IMR-90 (cell line): ENCODE measurements around the gene COX6B2. TPM values are rescaled to one million over a fixed set of nuclear protein-coding genes. Genes with fewer than 3 reads are reported as not detected.

ENCODE experiments used
- ATAC-seq: fragments of 200-7000 bp; cut with Tn5 transposase; 2 replicates; pipeline ENCODE4 v1.9.1; 2020; ENCODE audit warnings: low read depth, mild to moderate bottlenecking, moderate library complexity
- BruUV-seq: library from RNA; stranded (reverse); fragments of 400-500 nt; replicated peaks from 2 replicates; lab custom pipeline; 2021; lab: Mats Ljungman, UMichigan
- CTCF ChIA-PET: fragments of 300-600 bp; formaldehyde crosslinking; extraction: SDS; loops from one replicate; lab custom pipeline; 2021; ENCODE audit warnings: antibody characterized with exemption; lab: Yijun Ruan, JAX
- POLR2A ChIA-PET: fragments of 300-600 bp; sonication (Branson Sonifier 250); formaldehyde crosslinking; loops from one replicate; lab custom pipeline; 2022; ENCODE audit warnings: antibody characterized with exemption; ENCODE audit not compliant: unreplicated experiment; lab: Charles Lee
- DNase-seq: peaks from one replicate; pipeline ENCODE4 v3.0.0; 2013
- H2AFZ ChIP-seq: replicated peaks from 2 replicates; pipeline ENCODE3; 2013; ENCODE audit warnings: low read length, mild to moderate bottlenecking; ENCODE audit not compliant: poor library complexity
- H2AK5ac ChIP-seq: 2 replicates; pipeline ENCODE4 v1.6.1; 2013; ENCODE audit warnings: low read depth, low read length, inconsistent platforms
- H2AK9ac ChIP-seq: replicated peaks from 2 replicates; pipeline ENCODE3; 2013; ENCODE audit warnings: mild to moderate bottlenecking, low read depth, low read length, moderate library complexity; ENCODE audit not compliant: poor library complexity
- H2BK120ac ChIP-seq: 2 replicates; pipeline ENCODE4 v1.6.1; 2013; ENCODE audit warnings: low read depth, low read length, inconsistent platforms
- H2BK15ac ChIP-seq: 3 replicates; pipeline ENCODE4 v1.6.1; 2013; ENCODE audit warnings: low read depth, low read length, inconsistent platforms
- H2BK20ac ChIP-seq: 2 replicates; pipeline ENCODE4 v1.6.1; 2013; ENCODE audit warnings: low read depth, mild to moderate bottlenecking, inconsistent platforms, low read length, moderate library complexity
- H2BK5ac ChIP-seq: 2 replicates; pipeline ENCODE4 v1.6.1; 2013; ENCODE audit warnings: mild to moderate bottlenecking, low read depth, low read length, inconsistent platforms; ENCODE audit not compliant: poor library complexity, severe bottlenecking
- H3K14ac ChIP-seq: replicated peaks from 2 replicates; pipeline ENCODE4 v1.6.1; 2013; ENCODE audit warnings: low read depth, low read length, inconsistent platforms
- H3K18ac ChIP-seq: 2 replicates; pipeline ENCODE4 v1.6.1; 2013; ENCODE audit warnings: low read depth, low read length, control low read depth
- H3K23ac ChIP-seq: 2 replicates; pipeline ENCODE4 v1.6.1; 2013; ENCODE audit warnings: low read depth, low read length, inconsistent platforms
- H3K27ac ChIP-seq: 2 replicates; pipeline ENCODE4 v1.5.1; 2013; ENCODE audit warnings: mild to moderate bottlenecking, control low read depth, low read length; ENCODE audit not compliant: insufficient read depth
- H3K27me3 ChIP-seq: 2 replicates; pipeline ENCODE4 v1.6.1; 2013; ENCODE audit warnings: low read length; ENCODE audit not compliant: control insufficient read depth, insufficient read depth
- H3K36me3 ChIP-seq: 2 replicates; pipeline ENCODE4 v1.6.1; 2013; ENCODE audit warnings: low read length, mixed read lengths; ENCODE audit not compliant: control insufficient read depth, insufficient read depth
- H3K4ac ChIP-seq: 2 replicates; pipeline ENCODE4 v1.6.1; 2013; ENCODE audit warnings: low read depth, low read length, inconsistent platforms
- H3K4me1 ChIP-seq: 2 replicates; pipeline ENCODE4 v1.6.1; 2013; ENCODE audit warnings: low read length, mixed read lengths; ENCODE audit not compliant: control insufficient read depth, insufficient read depth
- H3K4me2 ChIP-seq: 2 replicates; pipeline ENCODE4 v1.6.1; 2013; ENCODE audit warnings: low read depth, mild to moderate bottlenecking, control low read depth, low read length, moderate library complexity
- H3K4me3 ChIP-seq: 2 replicates; pipeline ENCODE4 v1.5.1; 2013; ENCODE audit warnings: low read depth, mild to moderate bottlenecking, control low read depth, low read length, moderate library complexity; ENCODE audit not compliant: insufficient read depth
- H3K56ac ChIP-seq: 2 replicates; pipeline ENCODE4 v1.6.1; 2013; ENCODE audit warnings: low read length, inconsistent platforms; ENCODE audit not compliant: insufficient read depth; ENCODE audit errors: extremely low read depth
- H3K79me1 ChIP-seq, 2 experiments: 2 replicates each; pipeline ENCODE4 v1.6.1; 2013; ENCODE audit warnings: low read length in 2 of 2, inconsistent platforms in 1 of 2, low read depth in 1 of 2
- H3K9ac ChIP-seq: 2 replicates; pipeline ENCODE4 v1.6.1; 2013; ENCODE audit warnings: low read depth, low read length, control low read depth
- H3K9me1 ChIP-seq: 2 replicates; pipeline ENCODE4 v1.6.1; 2013; ENCODE audit warnings: low read length, inconsistent platforms; ENCODE audit not compliant: insufficient read depth
- H3K9me3 ChIP-seq: 2 replicates; pipeline ENCODE4 v1.6.1; 2013; ENCODE audit warnings: low read length; ENCODE audit not compliant: control insufficient read depth, insufficient read depth
- H4K20me1 ChIP-seq: 2 replicates; pipeline ENCODE4 v1.6.1; 2013; ENCODE audit warnings: low read length, inconsistent platforms; ENCODE audit not compliant: insufficient read depth
- H4K5ac ChIP-seq: 2 replicates; pipeline ENCODE4 v1.6.1; 2013; ENCODE audit warnings: mild to moderate bottlenecking, low read depth, low read length, control low read depth
- H4K8ac ChIP-seq, 2 experiments: 2 replicates each; pipeline ENCODE4 v1.6.1; 2013; ENCODE audit warnings: low read depth in 2 of 2, low read length in 2 of 2, control low read depth in 1 of 2, inconsistent platforms in 1 of 2
- H4K91ac ChIP-seq: 2 replicates; pipeline ENCODE4 v1.6.1; 2013; ENCODE audit warnings: low read depth, low read length, inconsistent platforms; ENCODE audit not compliant: insufficient read depth
- BHLHE40 ChIP-seq: fragments of 150-350 bp; IDR thresholded peaks from 2 replicates; pipeline ENCODE4 v1.6.1; 2016; ENCODE audit warnings: mild to moderate bottlenecking, low read depth, low read length
- CEBPB ChIP-seq: IDR thresholded peaks from 2 replicates; pipeline ENCODE4 v1.6.1; 2012; ENCODE audit warnings: low read depth, low read length, improper control_type of control experiment
- CHD1 ChIP-seq: IDR thresholded peaks from 2 replicates; pipeline ENCODE4 v1.6.1; 2012; ENCODE audit warnings: low read depth, low read length, improper control_type of control experiment
- ELK1 ChIP-seq: fragments of 150-350 bp; IDR thresholded peaks from 2 replicates; pipeline ENCODE4 v1.6.1; 2016; ENCODE audit warnings: low read depth, mild to moderate bottlenecking, low read length, moderate library complexity, borderline replicate concordance
- FOS ChIP-seq: fragments of 150-350 bp; IDR thresholded peaks from 2 replicates; pipeline ENCODE4 v1.6.1; 2016; ENCODE audit warnings: low read depth, low read length
- MAZ ChIP-seq: IDR thresholded peaks from 2 replicates; pipeline ENCODE4 v1.6.1; 2012; ENCODE audit warnings: low read depth, mild to moderate bottlenecking, low read length, improper control_type of control experiment, moderate library complexity, borderline replicate concordance
- MXI1 ChIP-seq: IDR thresholded peaks from 2 replicates; pipeline ENCODE4 v1.6.1; 2012; ENCODE audit warnings: low read depth, mild to moderate bottlenecking, low read length, moderate library complexity, borderline replicate concordance
- NFE2L2 ChIP-seq: fragments of 150-350 bp; IDR thresholded peaks from 2 replicates; pipeline ENCODE4 v1.6.1; 2016; ENCODE audit warnings: low read depth, mild to moderate bottlenecking, low read length
- POLR2A ChIP-seq: IDR thresholded peaks from 2 replicates; pipeline ENCODE4 v1.6.1; 2012; ENCODE audit warnings: mild to moderate bottlenecking, low read depth, low read length
- RAD21 ChIP-seq: IDR thresholded peaks from 2 replicates; pipeline ENCODE4 v1.6.1; 2012; ENCODE audit warnings: low read length, improper control_type of control experiment
- RFX5 ChIP-seq: IDR thresholded peaks from 2 replicates; pipeline ENCODE4 v1.8.0; 2012; ENCODE audit warnings: low read depth, mild to moderate bottlenecking, low read length, moderate library complexity
- USF2 ChIP-seq: fragments of 150-350 bp; IDR thresholded peaks from 2 replicates; pipeline ENCODE4 v1.6.1; 2017; ENCODE audit warnings: mild to moderate bottlenecking, antibody characterized with exemption, low read length, low read depth
- WGBS, 2 experiments: methylation state at CpG; one replicate each; pipeline versions ENCODE4 v1.1.5 to v1.1.7; 2013; ENCODE audit warnings: missing lambda C conversion rate in 2 of 2; ENCODE audit not compliant: insufficient read length in 1 of 2; ENCODE audit errors: extremely low coverage in 2 of 2; 5-methylcytosine and 5-hydroxymethylcytosine counted together
- dilution Hi-C: fragments of 300-500 bp; cut with HindIII; formaldehyde crosslinking; loops from one replicate; pipeline ENCODE4 v1.14.3; 2018; ENCODE audit warnings: low sequenced_read_pairs; ENCODE audit not compliant: unreplicated experiment
- in situ Hi-C: fragments of 300-500 bp; cut with MboI; formaldehyde crosslinking; loops from 3 replicates; pipeline ENCODE4 v1.14.3; 2019; ENCODE audit warnings: low sequenced_read_pairs, inconsistent platforms, mixed read lengths
- intact Hi-C: fragments of 100-400 bp; cut with micrococcal nuclease; formaldehyde crosslinking; loops from 2 replicates; pipeline ENCODE4 v1.10.0; 2022
- polyA plus RNA-seq, 3 experiments: library from polyadenylated mRNA; depleted of rRNA; stranded (reverse); fragments of >200 nt; gene quantifications; 2 replicates each; pipeline ENCODE4 v1.2.3, GENCODE V29; 2012; ENCODE audit warnings: low replicate concordance in 1 of 3
- total RNA-seq: library from RNA; depleted of rRNA; stranded (reverse); fragments of >200 nt; gene quantifications from 2 replicates; pipeline ENCODE4 v1.2.3, GENCODE V29; 2012

The COX6B2 gene
- total and polyA plus RNA-seq, 2 of the 4 experiments (the other 2 are of a cell fraction), result 0.19 TPM; not detected in 1

GRCh38 chr19:55305491-55305890 is 49.0 kb downstream of the COX6B2 start:
- Histone ChIP-seq H3K79me1 (no peaks in the 10 kb centered on the region), H3K56ac (no peak overlapping the region), H3K18ac (no peak overlapping the region), H2BK120ac (no peak overlapping the region), H2AFZ (no peak overlapping the region), H4K91ac (no peak overlapping the region), H2BK20ac (no peak overlapping the region), H2BK15ac (no peak overlapping the region), H3K36me3 (peaks cover 49% of the 10 kb centered on the region), H4K20me1 (no peaks in the 10 kb centered on the region), H3K9me1 (no peaks in the 10 kb centered on the region), H3K9ac (no peak overlapping the region), H4K8ac (no peak overlapping the region; a peak in 1 of 4 replicates), H3K23ac (no peak overlapping the region), H3K4me2 (no peak overlapping the region), H3K27me3 (no peaks in the 10 kb centered on the region), H2AK5ac (no peak overlapping the region), H2AK9ac (peak overlapping the region; percentile 19), H3K4ac (no peak overlapping the region), H3K4me3 (no peak overlapping the region), H3K4me1 (no peaks in the 10 kb centered on the region), H4K5ac (no peak overlapping the region), H3K27ac (no peak overlapping the region), H3K14ac (no peak overlapping the region), H2BK5ac (no peak overlapping the region), H3K9me3 (no peaks in the 10 kb centered on the region; the same call in 1 of the 2 replicates)
- no CpG with 5 or more reads among the region's 9 CpGs for WGBS, 2 experiments
- no TSS peak for BruUV-seq
- in situ Hi-C loops (no loop called here), dilution Hi-C loops (no loop called here), intact Hi-C loops (no loop called here)
- TF ChIP-seq CHD1 (no peak), RFX5 (no peak), BHLHE40 (no peak), USF2 (no peak), MXI1 (no peak), RAD21 (no peak), POLR2A (no peak), CEBPB (no peak), ELK1 (no peak), MAZ (no peak), NFE2L2 (no peak), FOS (no peak)
- CTCF ChIA-PET, result no interaction called here
- DNase-seq, result no peak
- ATAC-seq, result no peak
- POLR2A ChIA-PET, result no interaction called here
